Ovary (tissue), 3 donors: ENCODE data around the gene HLA-DMB.

Experiments
- CTCF ChIP-seq, 3 donors: fragments of 450-650 bp in 2 of 3; fragments of 200-600 bp in 1 of 3; IDR thresholded peaks; one replicate each; pipeline versions ENCODE4 v1.5.1 to v1.8.0; 2016 to 2022; ENCODE audit warnings: antibody characterized with exemption in 3 of 3, mild to moderate bottlenecking in 1 of 3
- EP300 ChIP-seq: sonication (generic); formaldehyde crosslinking; IDR thresholded peaks from one replicate; pipeline ENCODE4 v1.6.1; 2017; ENCODE audit warnings: antibody characterized with exemption
- POLR2A ChIP-seq: fragments of 450-650 bp; IDR thresholded peaks from one replicate; pipeline ENCODE4 v1.6.1; 2017; ENCODE audit warnings: antibody characterized with exemption, mild to moderate bottlenecking, moderate library complexity
- donor health status: DM: no; HTN: no; CAD: no.

DNA sequence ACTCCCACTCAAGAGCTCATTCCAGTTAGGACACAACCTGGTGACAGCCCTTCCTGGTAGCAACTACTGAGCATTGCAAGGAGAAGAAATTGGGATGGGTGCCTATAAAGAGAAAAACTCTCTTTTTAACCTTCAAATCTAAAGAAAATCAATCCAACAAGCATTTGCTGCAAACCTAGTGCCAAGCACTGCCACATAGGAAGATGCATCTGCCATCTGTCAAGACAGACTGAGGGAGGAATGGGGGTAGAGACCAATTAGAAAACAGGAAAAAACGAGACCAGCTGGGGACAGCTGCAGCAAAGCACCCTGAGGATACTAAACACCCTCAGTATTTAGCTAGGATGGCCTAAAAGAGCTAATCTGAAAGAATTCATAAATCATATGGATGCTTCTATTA, 27.9 kb downstream of the HLA-DMB start:
- no peak for TF ChIP-seq POLR2A
- TF ChIP-seq CTCF (IDR thresholded peaks at IDR 0.05) = no peak
- no peak for TF ChIP-seq EP300
